Vagina (tissue), 2 donors: ENCODE measurements around the gene ACYP2. TPM values are rescaled to one million over a fixed set of nuclear protein-coding genes. Genes with fewer than 3 reads are reported as not detected.

Experiments
- DNase-seq, 2 donors: peaks; one replicate each; pipeline ENCODE4 v3.0.0-alpha.2; 2017; ENCODE audit errors: extremely low spot score in 2 of 2
- H3K27ac ChIP-seq: fragments of 200-600 bp; sonication (generic); one replicate; pipeline ENCODE4 v1.5.1; 2019
- H3K27me3 ChIP-seq: fragments of 200-600 bp; sonication (generic); one replicate; pipeline ENCODE4 v1.5.1; 2019
- H3K36me3 ChIP-seq, 2 donors: fragments of 200-600 bp; sonication (generic); one replicate each; pipeline ENCODE4 v1.5.1; 2017 to 2019
- H3K4me1 ChIP-seq: fragments of 200-600 bp; sonication (generic); one replicate; pipeline ENCODE4 v1.5.1; 2019
- H3K4me3 ChIP-seq, 2 donors: fragments of 200-600 bp; sonication (generic); 1 replicate in 1 of 2; 2 replicates in 1 of 2; pipeline ENCODE4 v1.5.1; 2016 to 2019
- H3K9me3 ChIP-seq: fragments of 200-600 bp; sonication (generic); one replicate; pipeline ENCODE4 v1.5.1; 2019
- POLR2A ChIP-seq, 2 donors: fragments of 450-650 bp; IDR thresholded peaks; one replicate each; pipeline ENCODE4 v1.6.1; 2017; ENCODE audit warnings: antibody characterized with exemption in 2 of 2, mild to moderate bottlenecking in 2 of 2, moderate library complexity in 2 of 2
- POLR2AphosphoS5 ChIP-seq, 2 donors: sonication (generic); formaldehyde crosslinking; IDR thresholded peaks; one replicate each; pipeline ENCODE4 v1.9.0; 2017; ENCODE audit warnings: antibody characterized with exemption in 2 of 2, mild to moderate bottlenecking in 2 of 2, low read depth in 1 of 2; ENCODE audit not compliant: insufficient read depth in 1 of 2
- intact Hi-C: fragments of 100-400 bp; cut with DNase I; formaldehyde crosslinking; loops from one replicate; pipeline ENCODE4 v1.15.1; 2023
- total RNA-seq: library from RNA; depleted of rRNA; stranded (reverse); fragments of >200 nt; gene quantifications from one replicate; pipeline ENCODE4 v1.2.3, GENCODE V29; 2016
- TF ChIP-seq, protein P1 (sequence below), 3 experiments: fragments of 450-650 bp in 2 of 3; fragments of 200-600 bp in 1 of 3; sonication (generic) in 1 of 3; IDR thresholded peaks; one replicate each; pipeline ENCODE4 v1.5.1; 2017 to 2019; ENCODE audit warnings: antibody characterized with exemption in 3 of 3, mild to moderate bottlenecking in 2 of 3, moderate library complexity in 2 of 3

ACYP2 gene
- total RNA-seq, 1 donor from 2014 or later, result 10.8 TPM

DNA sequence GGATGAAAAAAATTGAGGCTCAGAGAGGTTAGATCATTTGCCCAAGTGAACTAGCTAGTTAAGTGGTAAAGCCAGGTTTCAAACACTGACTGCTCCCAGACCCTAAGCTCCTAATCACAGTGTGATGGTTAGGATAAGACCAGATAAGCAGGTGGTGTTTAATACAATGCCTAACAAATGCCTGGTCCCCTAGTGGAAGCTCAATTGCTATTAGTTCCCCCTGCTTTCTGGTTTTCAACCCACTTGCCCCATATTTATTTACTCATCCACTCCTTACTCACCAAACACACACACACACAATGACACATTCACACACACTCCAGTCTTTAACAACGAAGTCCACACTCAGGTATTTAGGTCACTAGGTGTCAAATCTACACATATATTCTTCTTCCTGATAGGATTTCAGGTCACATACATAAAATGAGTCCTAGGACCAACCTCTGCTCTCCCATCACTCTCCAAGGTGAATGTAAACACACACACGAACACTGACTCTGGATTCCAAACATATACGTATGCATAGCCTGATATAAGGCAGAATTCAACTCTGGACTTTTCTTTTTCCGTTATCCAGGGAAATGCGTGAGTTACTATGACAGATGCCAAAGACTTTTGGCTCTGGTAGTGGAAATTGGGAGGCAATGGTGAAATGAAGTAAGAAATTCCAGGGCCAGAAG lies 214.2 kb downstream of the ACYP2 start:
- TF ChIP-seq, protein P1, sequence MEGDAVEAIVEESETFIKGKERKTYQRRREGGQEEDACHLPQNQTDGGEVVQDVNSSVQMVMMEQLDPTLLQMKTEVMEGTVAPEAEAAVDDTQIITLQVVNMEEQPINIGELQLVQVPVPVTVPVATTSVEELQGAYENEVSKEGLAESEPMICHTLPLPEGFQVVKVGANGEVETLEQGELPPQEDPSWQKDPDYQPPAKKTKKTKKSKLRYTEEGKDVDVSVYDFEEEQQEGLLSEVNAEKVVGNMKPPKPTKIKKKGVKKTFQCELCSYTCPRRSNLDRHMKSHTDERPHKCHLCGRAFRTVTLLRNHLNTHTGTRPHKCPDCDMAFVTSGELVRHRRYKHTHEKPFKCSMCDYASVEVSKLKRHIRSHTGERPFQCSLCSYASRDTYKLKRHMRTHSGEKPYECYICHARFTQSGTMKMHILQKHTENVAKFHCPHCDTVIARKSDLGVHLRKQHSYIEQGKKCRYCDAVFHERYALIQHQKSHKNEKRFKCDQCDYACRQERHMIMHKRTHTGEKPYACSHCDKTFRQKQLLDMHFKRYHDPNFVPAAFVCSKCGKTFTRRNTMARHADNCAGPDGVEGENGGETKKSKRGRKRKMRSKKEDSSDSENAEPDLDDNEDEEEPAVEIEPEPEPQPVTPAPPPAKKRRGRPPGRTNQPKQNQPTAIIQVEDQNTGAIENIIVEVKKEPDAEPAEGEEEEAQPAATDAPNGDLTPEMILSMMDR (IDR thresholded peaks at IDR 0.05), result no peak
- no peak for TF ChIP-seq POLR2A (IDR thresholded peaks at IDR 0.05)
- TF ChIP-seq POLR2AphosphoS5 (IDR thresholded peaks at IDR 0.05; ENCODE audit: insufficient read depth in 1 of 2, low read depth in 1 of 2), result no peak
- Histone ChIP-seq H3K27me3 (no peaks in the 10 kb centered on the region), H3K4me3 (peak overlapping the region; percentile 50 to 65), H3K4me1 (peaks cover 15% of the 10 kb centered on the region), H3K36me3 (no peaks in the 10 kb centered on the region), H3K9me3 (no peaks in the 10 kb centered on the region), H3K27ac (peak overlapping the region; percentile 86)
- DNase-seq, result no peak
- intact Hi-C loops, result no loop called here

DNA sequence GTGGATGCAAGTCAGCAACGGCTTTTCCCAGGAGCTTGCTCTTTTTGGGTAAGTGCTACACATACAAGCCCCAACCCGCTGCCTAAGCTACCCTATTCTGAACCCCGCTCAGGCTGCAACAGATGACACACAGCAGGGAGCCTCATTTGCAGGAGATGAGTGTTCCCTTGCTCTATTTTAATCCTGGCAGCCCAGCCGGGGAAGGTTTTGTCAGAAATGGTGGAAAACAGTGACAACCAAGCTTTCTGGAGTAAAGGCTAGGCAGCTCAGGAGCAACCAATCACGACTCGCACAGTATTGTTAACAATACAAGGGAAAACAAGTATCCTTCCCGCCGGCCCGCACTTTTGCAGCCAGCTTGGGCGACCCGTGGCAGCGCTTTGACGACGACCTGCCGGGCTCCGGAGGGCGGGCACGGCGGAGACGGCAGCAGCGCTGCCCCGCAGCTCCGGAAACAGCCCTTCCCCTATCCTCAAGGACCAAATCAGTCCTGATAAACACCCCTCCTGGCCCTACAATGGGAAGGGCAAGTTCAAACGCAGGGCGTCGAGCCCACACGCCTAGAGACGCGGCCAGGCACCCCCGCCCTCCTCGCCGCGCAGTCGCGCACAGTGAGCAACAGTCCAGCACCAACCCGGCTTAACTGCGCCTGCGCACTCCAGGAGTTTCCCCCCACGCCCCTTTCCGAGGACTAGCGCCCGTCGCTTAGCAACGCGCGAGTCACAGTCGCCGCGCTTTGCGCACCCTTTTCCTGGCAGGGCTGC lies 214.9 kb downstream of the ACYP2 start:
- TF ChIP-seq POLR2A (IDR thresholded peaks at IDR 0.05), result peak; percentile 26 to 78
- peak; percentile 94 to 96 for TF ChIP-seq POLR2AphosphoS5 (IDR thresholded peaks at IDR 0.05; ENCODE audit: insufficient read depth in 1 of 2, low read depth in 1 of 2)
- TF ChIP-seq, protein P1 (IDR thresholded peaks at IDR 0.05), result no peak

DNA sequence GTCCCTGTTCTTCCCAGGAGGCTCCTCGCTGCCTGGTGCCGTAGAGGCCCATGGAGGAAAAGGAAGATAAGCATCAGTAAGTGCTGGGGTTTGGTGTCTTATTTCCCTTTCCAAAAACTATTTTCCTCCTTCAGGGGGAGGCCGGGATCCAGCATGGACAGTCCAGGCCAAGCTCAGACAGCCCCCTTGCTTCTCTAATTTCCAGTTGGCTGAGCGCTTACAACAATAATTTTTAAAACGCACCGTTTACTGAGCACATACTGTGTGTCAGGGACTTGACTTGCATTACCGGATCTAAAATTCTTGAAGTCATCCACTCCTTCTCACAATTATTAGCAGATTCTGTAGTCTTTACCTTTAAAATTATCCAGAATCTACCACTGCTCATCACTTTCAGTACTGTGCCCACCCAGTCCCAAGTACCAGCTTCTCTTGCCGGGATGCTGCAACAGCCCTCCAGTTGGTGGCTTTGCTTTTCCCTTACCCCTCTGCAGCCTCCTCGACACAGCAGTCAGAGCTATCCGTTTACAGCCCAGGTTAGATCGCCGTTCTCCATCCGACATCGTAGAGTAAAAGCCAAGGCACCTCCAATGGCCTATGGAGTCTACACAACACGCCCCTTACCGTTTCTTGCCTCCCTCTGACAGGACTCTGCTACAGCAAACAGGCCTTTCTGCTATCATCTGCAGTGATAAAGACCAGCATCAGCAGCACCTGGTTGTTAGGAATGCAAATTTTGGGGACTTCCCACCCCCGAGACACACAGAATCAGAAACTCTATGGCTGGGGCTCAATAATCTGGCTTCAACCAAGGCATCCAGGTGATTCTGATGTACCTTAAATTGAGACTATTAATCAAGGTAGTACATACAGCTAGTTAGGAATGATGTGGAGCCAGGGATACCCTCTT lies 215.8 kb downstream of the ACYP2 start:
- Histone ChIP-seq H3K9me3 (no peaks in the 10 kb centered on the region), H3K4me1 (peaks cover 15% of the 10 kb centered on the region), H3K4me3 (peak overlapping the region; percentile 50 to 65), H3K27ac (peak overlapping the region; percentile 86), H3K27me3 (no peaks in the 10 kb centered on the region), H3K36me3 (no peaks in the 10 kb centered on the region)
- DNase-seq, result no peak
- intact Hi-C loops, result loop anchor here (1.0 kb wide), 1 partner anchor 126 kb away; no protein-coding TSS in a partner anchor
- peak in 1 of 2 donors; percentile 72 for TF ChIP-seq POLR2AphosphoS5 (IDR thresholded peaks at IDR 0.05; ENCODE audit: insufficient read depth in 1 of 2, low read depth in 1 of 2)
- TF ChIP-seq, protein P1 (IDR thresholded peaks at IDR 0.05), result no peak

More for the DNA sequence above, 214.9 kb downstream of the ACYP2 start:
- no peaks in the 10 kb centered on the region for H3K36me3 ChIP-seq
- H3K9me3 ChIP-seq, result no peaks in the 10 kb centered on the region
- intact Hi-C loops, result no loop called here
- H3K4me3 ChIP-seq, result peak overlapping the region; percentile 50 to 65
- H3K4me1 ChIP-seq, result peaks cover 15% of the 10 kb centered on the region
- peak overlapping the region; percentile 86 for H3K27ac ChIP-seq
- H3K27me3 ChIP-seq, result no peaks in the 10 kb centered on the region
- peak in 1 of 2 donors; percentile 95 for DNase-seq

DNA sequence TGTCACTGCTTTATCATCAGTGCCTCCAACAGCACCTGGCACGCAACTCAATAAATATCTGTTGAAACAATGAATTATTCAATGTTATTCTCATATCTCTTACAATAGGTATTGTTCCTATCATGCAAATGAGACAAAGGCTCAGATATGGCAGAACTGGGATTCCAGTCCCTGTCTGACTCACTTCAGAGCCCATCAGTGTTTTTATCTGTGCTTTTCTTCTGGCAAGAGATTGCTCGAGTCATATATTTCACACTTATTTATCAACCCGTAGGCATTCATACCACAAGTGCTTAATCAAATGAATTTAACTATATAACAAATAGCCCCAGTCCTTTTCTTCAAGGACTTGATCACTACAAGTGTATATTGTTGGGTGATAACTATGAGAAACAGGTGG lies 217.0 kb downstream of the ACYP2 start:
- intact Hi-C loops, result no loop called here
- no peak for DNase-seq
- no peaks in the 10 kb centered on the region for H3K36me3 ChIP-seq
- no peak overlapping the region for H3K4me3 ChIP-seq
- no peaks in the 10 kb centered on the region for H3K9me3 ChIP-seq
- no peaks in the 10 kb centered on the region for H3K27me3 ChIP-seq
- TF ChIP-seq, protein P1 (IDR thresholded peaks at IDR 0.05), result no peak
- TF ChIP-seq POLR2A (IDR thresholded peaks at IDR 0.05) (no peak), POLR2AphosphoS5 (IDR thresholded peaks at IDR 0.05; ENCODE audit: insufficient read depth in 1 of 2, low read depth in 1 of 2) (no peak)
- H3K4me1 ChIP-seq, result peaks cover 15% of the 10 kb centered on the region
- H3K27ac ChIP-seq, result no peak overlapping the region
